ENCODE measurements around the gene ESYT2.

ESYT2 gene

GRCh38 chr7:158802535-158803366 lies 26.6 kb downstream of the ESYT2 start:
- no peak for DNase-seq (ENCODE audit: low read depth)

- no peak for DNase-seq (ENCODE audit: low read depth)
Observed at GRCh38 chr7:158798741-158799140, 30.6 kb downstream of the ESYT2 start.

- DNase-seq (ENCODE audit: low read depth) = no peak
Observed at GRCh38 chr7:158796667-158797066, 32.6 kb downstream of the ESYT2 start.

GRCh38 chr7:158795272-158795671 lies 34.0 kb downstream of the ESYT2 start:
- DNase-seq (ENCODE audit: low read depth) = no peak

DNA sequence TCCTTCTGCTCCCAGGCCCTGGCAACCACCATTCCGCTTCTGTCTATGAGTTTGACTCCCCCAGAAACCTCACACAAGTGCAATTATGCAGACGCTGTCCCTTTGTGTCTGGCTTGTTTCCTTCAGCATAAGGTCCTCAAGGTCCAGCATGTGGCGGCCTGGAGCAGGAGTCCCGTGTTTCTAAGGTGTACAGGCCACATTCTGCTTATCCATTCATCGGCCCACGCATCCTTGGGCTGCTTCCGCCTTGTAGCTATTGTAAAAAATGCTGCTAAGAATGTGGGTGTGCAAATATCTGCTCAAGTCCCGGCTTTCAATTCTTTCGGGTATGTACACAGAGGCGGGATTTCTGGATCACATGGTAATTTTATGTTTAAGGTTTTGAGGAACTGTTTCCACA lies 38.2 kb downstream of the ESYT2 start:
- no peak for DNase-seq (ENCODE audit: low read depth)

GRCh38 chr7:158789842-158790241 lies 39.5 kb downstream of the ESYT2 start:
- no peak for DNase-seq (ENCODE audit: low read depth)

DNA sequence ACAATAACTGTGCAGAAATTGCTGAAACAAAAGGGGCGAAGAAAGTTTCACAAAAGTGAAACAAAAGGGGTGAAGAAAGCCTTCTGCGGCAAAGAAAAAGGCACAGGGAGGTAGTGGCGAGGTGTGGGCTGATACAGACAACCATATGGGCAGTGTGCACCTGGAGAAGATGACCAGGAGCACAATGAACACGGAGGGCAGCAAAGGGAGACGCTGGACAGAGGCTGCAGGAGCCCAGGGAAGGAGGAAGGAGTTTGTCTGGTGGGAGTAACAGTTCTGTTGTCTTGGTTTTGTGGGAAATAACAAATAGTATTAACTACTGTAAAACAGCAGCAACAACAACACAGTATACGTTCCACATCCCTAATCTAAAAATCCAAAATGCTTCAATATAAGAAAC lies 42.4 kb downstream of the ESYT2 start:
- DNase-seq (ENCODE audit: low read depth) = no peak

- DNase-seq (ENCODE audit: low read depth) = no peak
Observed at GRCh38 chr7:158784270-158784669, 45.0 kb downstream of the ESYT2 start.

GRCh38 chr7:158783595-158783994 lies 45.7 kb downstream of the ESYT2 start:
- DNase-seq (ENCODE audit: low read depth) = no peak

- DNase-seq (ENCODE audit: low read depth) = no peak
Observed at GRCh38 chr7:158782761-158783401, 46.4 kb downstream of the ESYT2 start.

DNA sequence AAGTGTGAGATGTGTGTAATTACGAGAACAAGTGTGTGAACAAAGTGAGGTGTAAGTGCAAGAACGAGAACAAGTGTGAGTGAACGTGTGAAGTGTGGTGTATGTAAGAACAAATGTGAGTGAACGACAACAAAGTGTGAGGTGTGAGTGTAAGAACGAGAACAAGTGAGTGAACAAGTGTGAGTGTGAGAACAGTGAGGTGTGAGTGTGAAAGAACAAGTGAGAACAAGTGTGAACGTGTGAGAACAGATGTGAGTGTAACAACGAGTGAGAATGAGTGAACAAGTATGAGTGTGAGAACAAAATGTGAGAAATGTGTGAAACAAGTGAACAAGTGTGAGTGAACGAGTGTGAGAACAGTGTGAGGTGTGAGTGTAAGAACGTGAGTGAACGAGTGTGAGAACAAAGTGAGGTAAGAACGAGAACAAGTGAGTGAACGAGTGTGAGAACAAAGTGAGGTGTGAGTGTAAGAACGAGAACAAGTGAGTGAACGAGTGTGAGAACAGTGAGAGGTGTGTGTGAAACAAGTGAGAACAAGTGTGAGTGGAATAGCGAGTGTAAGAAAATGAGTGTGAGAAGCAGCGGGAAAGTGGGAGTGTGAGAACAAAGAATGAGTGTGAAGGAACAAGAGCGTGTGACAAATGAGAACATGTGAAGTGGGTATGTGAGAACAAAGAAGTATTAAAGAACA lies 47.2 kb downstream of the ESYT2 start:
- DNase-seq (ENCODE audit: low read depth) = no peak

- no peak for DNase-seq (ENCODE audit: low read depth)
Observed at GRCh38 chr7:158781217-158781973, 47.9 kb downstream of the ESYT2 start.

DNA sequence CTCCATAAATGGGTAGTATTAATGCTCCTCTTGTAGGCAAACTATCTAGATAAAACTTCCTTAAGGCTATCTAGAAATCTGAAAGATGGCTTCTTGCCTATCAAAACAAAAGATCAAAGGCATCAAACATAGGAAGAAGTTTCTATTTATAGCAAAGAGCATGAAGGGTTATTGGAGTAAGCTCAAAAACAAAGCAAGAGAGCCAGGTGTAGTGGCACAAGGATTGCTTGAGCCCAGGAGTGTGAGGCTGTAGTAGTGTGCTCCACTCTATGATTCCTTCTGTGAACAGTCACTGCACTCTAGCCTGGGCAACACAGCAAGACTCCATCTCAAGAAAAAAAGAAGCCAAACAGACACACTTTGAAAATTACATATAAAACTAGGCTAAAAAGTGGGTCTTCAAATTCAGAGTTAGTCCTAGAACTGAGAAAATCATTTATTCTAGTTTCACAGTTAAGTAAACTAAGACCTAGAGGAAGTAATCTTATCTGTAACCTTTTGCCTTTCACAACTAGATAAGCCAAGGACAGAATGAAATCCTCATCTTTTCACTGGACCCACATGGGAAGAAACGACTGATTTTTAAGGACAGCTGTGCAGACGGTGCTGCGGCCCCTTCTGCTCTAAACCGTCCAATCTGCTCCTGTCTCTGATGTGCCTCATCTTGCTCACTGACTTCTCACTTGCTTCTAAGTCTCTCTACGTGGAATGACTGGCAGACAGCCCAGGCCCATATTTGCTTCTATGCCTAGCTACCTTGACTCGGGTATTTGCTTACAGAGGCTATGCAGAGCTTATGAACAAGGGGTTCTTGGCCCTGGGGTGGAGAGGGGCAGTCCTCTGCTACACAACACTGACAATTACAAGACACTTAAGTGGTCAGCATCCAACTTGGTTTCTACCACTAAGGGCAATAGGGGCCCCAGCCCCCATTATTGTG lies 50.0 kb downstream of the ESYT2 start:
- DNase-seq (ENCODE audit: low read depth) = no peak

GRCh38 chr7:158778471-158778870 lies 50.8 kb downstream of the ESYT2 start:
- peak; percentile 25 for DNase-seq (ENCODE audit: low read depth)

DNA sequence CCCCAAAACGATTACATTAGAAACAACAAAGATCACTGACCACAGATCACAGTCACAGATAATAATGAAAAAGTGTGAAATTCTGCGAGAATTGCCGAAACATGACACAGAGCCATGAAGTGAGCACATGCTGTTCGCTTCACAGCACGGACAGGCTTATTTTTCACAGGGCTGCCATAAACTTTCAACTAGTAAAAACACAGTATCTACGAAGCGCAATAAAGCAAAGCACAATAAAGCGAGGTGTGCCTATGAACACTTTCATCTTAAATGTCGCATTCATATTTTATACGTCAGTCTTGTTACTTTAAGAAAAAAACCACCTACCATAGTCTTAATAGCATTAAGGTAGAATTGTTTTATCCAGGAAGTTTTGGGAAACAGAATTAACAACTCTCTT lies 51.5 kb downstream of the ESYT2 start:
- no peak for DNase-seq (ENCODE audit: low read depth)

DNA sequence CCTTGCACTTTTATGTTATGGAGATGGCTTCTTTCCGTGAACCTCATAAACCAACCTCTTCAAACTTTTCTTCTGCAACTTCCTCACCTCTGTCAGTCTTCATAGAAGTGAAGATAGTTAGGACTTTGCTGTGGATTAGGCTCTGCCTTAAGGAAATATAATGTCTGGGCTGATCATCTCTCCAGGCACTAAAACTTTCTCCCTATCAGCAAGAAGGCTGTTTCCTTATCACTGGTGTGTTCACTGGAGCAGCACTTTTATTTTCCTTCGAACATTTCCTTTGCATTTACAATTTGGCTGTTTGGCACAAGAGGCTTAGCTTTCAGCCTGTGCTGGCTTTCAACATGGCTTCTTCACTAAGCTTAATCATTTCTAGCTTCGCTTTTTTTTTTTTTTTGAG lies 52.8 kb downstream of the ESYT2 start:
- DNase-seq (ENCODE audit: low read depth) = no peak

GRCh38 chr7:158774952-158775351 lies 54.4 kb downstream of the ESYT2 start:
- DNase-seq (ENCODE audit: low read depth) = no peak

GRCh38 chr7:158772916-158773315 lies 56.4 kb downstream of the ESYT2 start:
- no peak for DNase-seq (ENCODE audit: low read depth)

GRCh38 chr7:158771213-158771834 lies 58.0 kb downstream of the ESYT2 start:
- DNase-seq (ENCODE audit: low read depth) = no peak

- no peak for DNase-seq (ENCODE audit: low read depth)
Observed at GRCh38 chr7:158767707-158768106, 61.6 kb downstream of the ESYT2 start.

Measured in stromal cell of bone marrow (primary cell).